ENCODE data around the gene DLG3.

GRCh38 chrX:70479922-70480659, 35.5 kb downstream of the DLG3 start:
- TF ChIP-seq, protein P1, sequence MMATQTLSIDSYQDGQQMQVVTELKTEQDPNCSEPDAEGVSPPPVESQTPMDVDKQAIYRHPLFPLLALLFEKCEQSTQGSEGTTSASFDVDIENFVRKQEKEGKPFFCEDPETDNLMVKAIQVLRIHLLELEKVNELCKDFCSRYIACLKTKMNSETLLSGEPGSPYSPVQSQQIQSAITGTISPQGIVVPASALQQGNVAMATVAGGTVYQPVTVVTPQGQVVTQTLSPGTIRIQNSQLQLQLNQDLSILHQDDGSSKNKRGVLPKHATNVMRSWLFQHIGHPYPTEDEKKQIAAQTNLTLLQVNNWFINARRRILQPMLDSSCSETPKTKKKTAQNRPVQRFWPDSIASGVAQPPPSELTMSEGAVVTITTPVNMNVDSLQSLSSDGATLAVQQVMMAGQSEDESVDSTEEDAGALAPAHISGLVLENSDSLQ (IDR thresholded peaks at IDR 0.05) = no peak
- no peak for TF ChIP-seq NFRKB (IDR thresholded peaks at IDR 0.05)
- no peak for TF ChIP-seq L3MBTL2 (conservative IDR thresholded peaks at IDR 0.05)
- no peak for TF ChIP-seq ELF4 (IDR thresholded peaks at IDR 0.05)
- TF ChIP-seq FOXA1 (IDR thresholded peaks at IDR 0.05) = no peak
- no peak for TF ChIP-seq FOXK2 (IDR thresholded peaks at IDR 0.05)
- no peak for TF ChIP-seq SP1 (IDR thresholded peaks at IDR 0.05)
- no peak for TF ChIP-seq BHLHE40 (IDR thresholded peaks at IDR 0.05; ENCODE audit: borderline replicate concordance)
